Endodermal cell (in vitro differentiated cells): Measurements from ENCODE around the gene C16orf74. TPM values are rescaled to one million over a fixed set of nuclear protein-coding genes. Genes with fewer than 3 reads are reported as not detected.
A peak's percentile ranks its signal among the peaks of the same experiment; 100 is the strongest.

Experiments
- DNase-seq: peaks from one replicate; pipeline ENCODE4 v3.0.0-alpha.2; 2017
- H3K27ac ChIP-seq: 2 replicates; pipeline ENCODE4 v1.5.1; 2013; ENCODE audit warnings: mild to moderate bottlenecking, low read depth, low read length, moderate library complexity
- H3K27me3 ChIP-seq: 2 replicates; pipeline ENCODE4 v1.6.1; 2013; ENCODE audit warnings: mild to moderate bottlenecking, low read length, moderate library complexity; ENCODE audit not compliant: insufficient read depth, control insufficient read depth, poor library complexity, severe bottlenecking
- H3K36me3 ChIP-seq: 2 replicates; pipeline ENCODE4 v1.7.0; 2013; ENCODE audit warnings: mild to moderate bottlenecking, low read length, moderate library complexity; ENCODE audit not compliant: control insufficient read depth, insufficient read depth
- H3K4me1 ChIP-seq: one replicate; pipeline ENCODE4 v1.7.0; 2013; ENCODE audit warnings: low read length; ENCODE audit not compliant: control insufficient read depth, insufficient read depth
- H3K4me3 ChIP-seq: 2 replicates; pipeline ENCODE4 v1.5.1; 2013; ENCODE audit warnings: mild to moderate bottlenecking, low read length, moderate library complexity
- H3K9ac ChIP-seq: 2 replicates; pipeline ENCODE4 v1.6.1; 2013; ENCODE audit warnings: mild to moderate bottlenecking, low read length, moderate library complexity; ENCODE audit not compliant: poor library complexity, severe bottlenecking; ENCODE audit errors: extremely low read depth
- H3K9me3 ChIP-seq: 2 replicates; pipeline ENCODE4 v1.6.1; 2013; ENCODE audit warnings: mild to moderate bottlenecking, low read length, moderate library complexity; ENCODE audit not compliant: control insufficient read depth
- H3K27ac Mint-ChIP-seq: 2 replicates; pipeline ENCODE4 v1.8.0; 2020; ENCODE audit warnings: mixed read lengths
- H3K27me3 Mint-ChIP-seq: 2 replicates; pipeline ENCODE4 v1.8.0; 2021; ENCODE audit warnings: mild to moderate bottlenecking, mixed read lengths; ENCODE audit not compliant: insufficient read depth
- H3K36me3 Mint-ChIP-seq: 2 replicates; pipeline ENCODE4 v1.8.0; 2020; ENCODE audit warnings: low read depth, mixed read lengths
- H3K4me1 Mint-ChIP-seq: 2 replicates; pipeline ENCODE4 v1.8.0; 2020; ENCODE audit warnings: mixed read lengths
- H3K4me3 Mint-ChIP-seq: 2 replicates; pipeline ENCODE4 v1.8.0; 2020; ENCODE audit warnings: mild to moderate bottlenecking, moderate library complexity, mixed read lengths
- H3K9me3 Mint-ChIP-seq: 2 replicates; pipeline ENCODE4 v1.8.0; 2020; ENCODE audit warnings: mild to moderate bottlenecking, mixed read lengths
- WGBS, 2 experiments: methylation state at CpG; one replicate each; pipeline versions ENCODE4 v1.1.5 to v1.1.7; 2013; ENCODE audit warnings: missing lambda C conversion rate in 2 of 2, mixed read lengths in 1 of 2; ENCODE audit not compliant: insufficient coverage in 1 of 2, insufficient read length in 1 of 2; 5-methylcytosine and 5-hydroxymethylcytosine counted together
- total RNA-seq, 2 donors: library from RNA; stranded (reverse); fragmentation: NEBNext Ultra II Directional in 1 of 2; extraction: Animal tissue kit (Norgen Biotek cat#: 25700) in 1 of 2; gene quantifications; 2 replicates in 1 of 2; 3 replicates in 1 of 2; pipeline ENCODE4 v1.2.1, GENCODE V29; 2021
- TF ChIP-seq, protein P1 (sequence below): fragments of 200-600 bp; sonication (generic); conservative IDR thresholded peaks from 2 replicates; pipeline ENCODE4 v1.5.0; 2021; ENCODE audit warnings: antibody characterized with exemption, mild to moderate bottlenecking

C16orf74 gene
- total RNA-seq, 2 donors from 2014 or later, result 3.6 to 7.4 TPM

DNA sequence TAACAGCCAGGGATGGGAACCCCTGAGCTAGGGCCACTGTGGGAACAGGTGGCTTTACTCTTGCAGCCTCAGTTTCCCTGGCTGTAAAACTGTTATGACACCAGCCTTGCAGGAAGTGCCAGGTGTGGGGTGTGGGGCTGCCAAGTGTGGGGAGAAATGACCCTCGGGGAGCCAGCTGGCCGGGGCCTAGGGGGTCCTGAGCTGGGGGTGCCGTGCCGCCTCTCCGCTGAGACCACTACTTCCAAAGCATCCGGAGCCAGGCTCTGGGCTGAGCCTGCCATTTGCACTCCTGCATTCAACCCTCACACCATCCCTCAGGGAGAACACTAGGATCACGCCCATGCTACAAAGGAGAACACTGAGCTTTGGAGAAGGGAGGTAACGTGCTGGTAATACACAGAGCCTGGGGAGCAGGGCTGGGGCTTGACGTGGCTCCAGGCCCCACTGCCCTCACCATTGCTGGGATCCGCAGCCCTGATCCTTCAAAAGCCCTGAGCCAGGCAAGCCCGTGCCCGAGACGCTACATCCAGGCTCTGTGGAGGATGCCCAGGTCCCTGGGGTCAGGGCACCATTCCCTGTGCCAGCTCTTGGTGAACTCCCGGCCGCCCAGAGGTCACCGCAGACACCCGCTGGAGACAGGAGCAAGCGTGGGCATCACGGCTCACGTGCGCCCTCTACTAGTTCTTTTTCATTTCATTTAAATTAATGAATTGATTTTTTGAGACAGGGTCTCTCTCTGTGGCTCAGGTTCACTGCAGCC is 33.3 kb downstream of the C16orf74 start:
- Histone ChIP-seq H3K27me3 (peaks cover 21% of the 10 kb centered on the region), H3K36me3 (no peaks in the 10 kb centered on the region), H3K4me3 (no peak overlapping the region), H3K4me1 (peaks cover 2% of the 10 kb centered on the region), H3K9ac (no peak overlapping the region), H3K27ac (no peak overlapping the region), H3K9me3 (no peaks in the 10 kb centered on the region)
- DNase-seq, result peak; percentile 89
- Mint-ChIP-seq H3K36me3 (peaks cover 2% of the 10 kb centered on the region), H3K9me3 (no peaks in the 10 kb centered on the region), H3K27ac (no peak overlapping the region), H3K27me3 (peaks cover 21% of the 10 kb centered on the region), H3K4me3 (no peak overlapping the region), H3K4me1 (peaks cover 3% of the 10 kb centered on the region)
- 55 to 87% methylated on average over 7 to 21 of the region's 21 CpGs for whole genome bisulfite sequencing, 2 experiments
- TF ChIP-seq, protein P1, sequence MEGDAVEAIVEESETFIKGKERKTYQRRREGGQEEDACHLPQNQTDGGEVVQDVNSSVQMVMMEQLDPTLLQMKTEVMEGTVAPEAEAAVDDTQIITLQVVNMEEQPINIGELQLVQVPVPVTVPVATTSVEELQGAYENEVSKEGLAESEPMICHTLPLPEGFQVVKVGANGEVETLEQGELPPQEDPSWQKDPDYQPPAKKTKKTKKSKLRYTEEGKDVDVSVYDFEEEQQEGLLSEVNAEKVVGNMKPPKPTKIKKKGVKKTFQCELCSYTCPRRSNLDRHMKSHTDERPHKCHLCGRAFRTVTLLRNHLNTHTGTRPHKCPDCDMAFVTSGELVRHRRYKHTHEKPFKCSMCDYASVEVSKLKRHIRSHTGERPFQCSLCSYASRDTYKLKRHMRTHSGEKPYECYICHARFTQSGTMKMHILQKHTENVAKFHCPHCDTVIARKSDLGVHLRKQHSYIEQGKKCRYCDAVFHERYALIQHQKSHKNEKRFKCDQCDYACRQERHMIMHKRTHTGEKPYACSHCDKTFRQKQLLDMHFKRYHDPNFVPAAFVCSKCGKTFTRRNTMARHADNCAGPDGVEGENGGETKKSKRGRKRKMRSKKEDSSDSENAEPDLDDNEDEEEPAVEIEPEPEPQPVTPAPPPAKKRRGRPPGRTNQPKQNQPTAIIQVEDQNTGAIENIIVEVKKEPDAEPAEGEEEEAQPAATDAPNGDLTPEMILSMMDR, result peak; percentile 87

DNA sequence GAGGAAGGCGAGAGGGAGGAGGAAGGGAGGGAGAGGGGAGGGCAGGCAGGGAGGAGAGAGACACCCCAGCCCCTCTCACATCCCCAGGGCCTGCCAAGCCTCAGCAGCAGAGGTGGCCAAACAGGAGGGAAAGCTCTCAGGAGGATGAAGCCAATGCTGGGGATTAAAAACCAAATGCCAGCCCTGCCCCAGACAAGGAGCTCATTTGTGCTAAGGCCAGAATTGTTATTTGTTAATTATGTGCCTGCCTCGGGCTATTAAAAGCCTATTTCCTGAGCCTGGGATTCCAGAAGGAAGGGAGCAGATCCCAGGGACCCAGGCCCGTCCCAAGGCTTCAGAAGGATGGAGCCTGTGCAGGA is 34.2 kb downstream of the C16orf74 start:
- DNase-seq, result no peak
- H3K9me3 Mint-ChIP-seq, result peaks cover 6% of the 10 kb centered on the region
- H3K27me3 Mint-ChIP-seq, result peaks cover 21% of the 10 kb centered on the region
- peaks cover 8% of the 10 kb centered on the region for H3K36me3 Mint-ChIP-seq
- Histone ChIP-seq H3K9ac (no peak overlapping the region), H3K9me3 (peaks cover 8% of the 10 kb centered on the region), H3K4me3 (no peak overlapping the region), H3K27ac (peak overlapping the region; percentile 94), H3K36me3 (no peaks in the 10 kb centered on the region), H3K4me1 (peaks cover 2% of the 10 kb centered on the region), H3K27me3 (peaks cover 21% of the 10 kb centered on the region)
- TF ChIP-seq, protein P1, result no peak
- WGBS, 2 experiments, result 90 to 100% methylated on average over 1 to 3 of the region's 3 CpGs
- H3K4me3 Mint-ChIP-seq, result no peak overlapping the region
- H3K4me1 Mint-ChIP-seq, result peaks cover 3% of the 10 kb centered on the region
- H3K27ac Mint-ChIP-seq, result no peak overlapping the region

- Histone ChIP-seq H3K9me3 (peaks cover 10% of the 10 kb centered on the region), H3K9ac (no peak overlapping the region), H3K4me1 (peaks cover 2% of the 10 kb centered on the region), H3K36me3 (no peaks in the 10 kb centered on the region), H3K27ac (peak overlapping the region; percentile 94), H3K27me3 (peaks cover 21% of the 10 kb centered on the region), H3K4me3 (no peak overlapping the region)
- H3K4me3 Mint-ChIP-seq, result no peak overlapping the region
- TF ChIP-seq, protein P1, result no peak
- no peak for DNase-seq
- H3K36me3 Mint-ChIP-seq, result peaks cover 9% of the 10 kb centered on the region
- H3K4me1 Mint-ChIP-seq, result peaks cover 3% of the 10 kb centered on the region
- WGBS, 2 experiments, result 36 to 41% methylated on average over 6 to 9 of the region's 9 CpGs
- no peak overlapping the region for H3K27ac Mint-ChIP-seq
- H3K9me3 Mint-ChIP-seq, result peaks cover 7% of the 10 kb centered on the region
- peaks cover 21% of the 10 kb centered on the region for H3K27me3 Mint-ChIP-seq
These were observed 34.7 kb downstream of the C16orf74 start for GRCh38 chr16:85716022-85716679.
